Measurements from ENCODE around the gene ORC3. TPM values are rescaled to one million over a fixed set of nuclear protein-coding genes. Genes with fewer than 3 reads are reported as not detected.
"Not testable (repeated sequence)": the region's sequence is repeated elsewhere in the genome, so short reads cannot be mapped to it uniquely, and the experiment has no call there.

ORC3 gene
- total RNA-seq, 1 experiment from 2014 or later, result 24.3 TPM

DNA sequence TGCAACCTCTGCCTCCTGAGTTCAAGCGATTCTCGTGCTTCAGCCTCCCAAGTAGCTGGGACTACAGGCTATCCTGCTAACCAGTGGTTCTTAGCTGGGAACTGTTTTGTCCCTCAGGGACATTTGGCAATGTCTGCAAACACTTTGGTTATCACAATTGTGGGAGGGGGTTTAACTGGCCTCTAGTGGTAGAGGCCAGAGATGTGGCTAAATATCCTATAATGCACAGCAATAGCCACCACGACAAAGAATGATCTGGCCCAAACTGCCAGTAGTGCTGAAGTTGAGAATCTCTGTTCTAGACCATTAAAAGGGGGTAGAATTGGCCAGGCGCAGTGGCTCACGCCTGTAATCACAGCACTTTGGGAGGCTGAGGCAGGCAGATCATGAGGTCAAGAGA, 83.3 kb downstream of the ORC3 start:
- in situ Hi-C loops (cut with HindIII; ENCODE audit: low pct_unique_long_range_greater_than_20kb, low sequenced_read_pairs), result no loop called here
- DNase-seq (ENCODE audit: low read depth, low spot score), result no peak

DNA sequence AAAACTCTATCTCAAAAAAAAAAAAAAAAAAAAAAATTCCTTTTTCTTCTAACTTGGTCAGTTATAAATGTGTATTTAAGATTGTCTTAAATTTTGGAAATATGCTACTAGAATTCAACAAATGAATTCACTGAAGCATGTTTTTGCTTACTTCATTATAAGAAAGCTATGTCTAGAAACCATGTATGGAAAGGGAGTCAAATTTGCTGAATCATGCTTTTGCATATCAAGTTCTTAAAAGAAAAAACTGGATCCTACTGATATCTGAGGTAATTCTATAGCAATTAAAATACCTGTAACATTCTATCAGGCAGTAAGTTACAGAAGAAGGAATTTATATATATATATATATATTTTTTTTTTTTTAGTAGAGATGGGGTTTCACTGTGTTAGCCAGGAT, 84.4 kb downstream of the ORC3 start:
- in situ Hi-C loops (cut with HindIII; ENCODE audit: low pct_unique_long_range_greater_than_20kb, low sequenced_read_pairs), result no loop called here
- DNase-seq (ENCODE audit: low read depth, low spot score), result no peak

DNA sequence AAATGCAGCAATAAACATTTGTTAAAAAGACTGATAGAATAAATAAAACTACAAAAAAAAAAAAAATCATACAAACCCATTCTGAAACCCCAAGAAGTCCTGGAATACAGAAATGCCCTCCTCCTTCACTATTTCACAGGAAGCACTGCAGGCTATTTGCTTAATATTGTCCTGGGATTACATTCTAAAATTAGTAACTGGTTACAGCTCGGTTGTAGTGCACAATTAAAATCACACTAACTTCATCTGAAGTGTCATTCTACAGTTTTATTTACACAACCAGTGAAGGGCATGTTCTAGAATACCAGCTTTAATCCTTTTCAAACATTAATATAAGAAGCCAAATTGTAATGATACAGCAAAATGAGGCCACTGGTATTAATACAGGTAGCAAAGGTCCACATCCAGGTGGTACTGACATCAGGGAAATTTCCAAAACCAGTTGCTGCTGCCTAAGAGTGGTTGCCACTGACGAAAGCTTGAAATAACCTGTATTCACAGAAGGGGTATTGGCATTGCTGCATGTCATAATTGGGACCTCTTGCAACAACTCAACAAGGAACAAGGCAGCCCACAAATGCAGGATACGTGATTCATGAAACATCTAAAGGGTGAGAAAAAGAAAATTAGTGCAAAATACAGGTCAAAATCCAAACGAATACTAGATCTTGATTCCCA, 85.2 kb downstream of the ORC3 start:
- no peak for DNase-seq (ENCODE audit: low read depth, low spot score)
- in situ Hi-C loops (cut with HindIII; ENCODE audit: low pct_unique_long_range_greater_than_20kb, low sequenced_read_pairs), result no loop called here

DNA sequence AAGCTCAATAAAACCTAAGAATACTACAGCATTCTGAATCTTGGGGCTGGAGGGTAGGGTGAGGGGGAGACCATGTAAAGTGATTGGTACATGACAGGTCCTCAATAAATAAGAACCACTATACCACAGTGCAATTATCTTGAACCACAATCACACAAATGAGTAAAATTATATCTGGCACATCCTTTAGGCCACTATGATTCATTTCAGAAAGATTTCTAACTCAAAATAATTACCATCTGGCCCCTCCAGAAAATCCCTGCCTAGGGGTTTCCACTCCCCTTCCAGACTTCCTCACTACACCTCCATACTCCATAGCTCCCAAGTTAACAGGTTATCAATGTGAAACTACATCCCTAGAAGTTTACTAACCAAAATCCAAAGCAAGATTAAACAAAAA, 92.4 kb downstream of the ORC3 start:
- DNase-seq (ENCODE audit: low read depth, low spot score), result no peak

DNA sequence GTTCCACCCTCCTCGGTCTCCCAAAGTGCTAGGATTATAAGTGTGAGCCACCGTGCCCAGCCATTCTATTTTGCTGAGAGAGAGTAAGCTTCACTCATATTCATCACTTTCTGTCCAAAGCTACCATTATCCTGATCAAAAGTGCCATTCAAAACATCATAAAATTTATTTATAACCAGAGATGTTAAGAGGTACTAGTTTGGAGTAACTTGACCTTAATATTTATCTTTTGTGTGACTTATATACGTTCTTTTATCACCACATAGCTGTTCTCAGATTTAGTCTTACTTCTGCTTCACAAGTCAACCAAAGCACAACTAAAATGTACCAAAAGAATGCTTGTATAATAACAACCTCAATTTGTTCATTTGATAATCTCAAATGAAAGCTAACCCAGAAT, 94.0 kb downstream of the ORC3 start:
- DNase-seq (ENCODE audit: low read depth, low spot score), result no peak
- in situ Hi-C loops (cut with HindIII; ENCODE audit: low pct_unique_long_range_greater_than_20kb, low sequenced_read_pairs), result no loop called here

More for the DNA sequence above, 92.4 kb downstream of the ORC3 start:
- in situ Hi-C loops (cut with HindIII; ENCODE audit: low pct_unique_long_range_greater_than_20kb, low sequenced_read_pairs), result no loop called here

DNA sequence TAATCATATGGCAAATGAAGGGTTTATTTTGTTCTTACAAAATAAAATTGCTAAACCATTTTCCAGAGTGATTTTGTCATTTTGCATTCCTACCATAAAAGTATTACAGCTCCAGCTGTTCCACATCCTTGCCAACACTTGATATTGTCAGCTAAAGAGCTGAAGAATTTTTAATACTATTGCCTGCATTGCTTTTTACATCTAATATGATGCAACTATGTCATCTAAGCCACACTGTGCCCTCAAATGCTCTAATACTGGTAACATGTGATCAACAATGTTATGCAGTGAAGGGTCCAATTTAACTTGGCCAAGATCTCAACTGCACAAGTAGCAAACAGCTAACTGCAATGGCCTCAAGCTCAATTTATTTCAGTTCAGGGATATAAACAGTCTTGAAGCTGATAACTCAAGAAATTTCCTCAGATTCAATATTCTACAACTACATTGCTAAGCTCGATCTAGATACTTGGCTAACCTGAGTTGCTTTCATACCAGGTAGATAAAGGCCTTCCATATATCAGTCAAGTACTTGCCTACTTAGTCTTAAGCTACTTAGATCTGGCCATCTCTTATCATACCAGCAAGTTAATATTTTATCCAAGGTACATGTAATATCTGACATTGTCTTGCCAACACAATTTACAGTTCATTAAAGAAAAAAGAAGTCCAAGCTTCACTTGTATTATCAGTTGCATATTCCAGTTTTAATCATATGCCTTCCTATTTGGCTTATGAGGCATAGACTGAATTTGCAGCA, 95.1 kb downstream of the ORC3 start:
- in situ Hi-C loops (cut with HindIII; ENCODE audit: low pct_unique_long_range_greater_than_20kb, low sequenced_read_pairs), result no loop called here
- DNase-seq (ENCODE audit: low read depth, low spot score), result no peak

DNA sequence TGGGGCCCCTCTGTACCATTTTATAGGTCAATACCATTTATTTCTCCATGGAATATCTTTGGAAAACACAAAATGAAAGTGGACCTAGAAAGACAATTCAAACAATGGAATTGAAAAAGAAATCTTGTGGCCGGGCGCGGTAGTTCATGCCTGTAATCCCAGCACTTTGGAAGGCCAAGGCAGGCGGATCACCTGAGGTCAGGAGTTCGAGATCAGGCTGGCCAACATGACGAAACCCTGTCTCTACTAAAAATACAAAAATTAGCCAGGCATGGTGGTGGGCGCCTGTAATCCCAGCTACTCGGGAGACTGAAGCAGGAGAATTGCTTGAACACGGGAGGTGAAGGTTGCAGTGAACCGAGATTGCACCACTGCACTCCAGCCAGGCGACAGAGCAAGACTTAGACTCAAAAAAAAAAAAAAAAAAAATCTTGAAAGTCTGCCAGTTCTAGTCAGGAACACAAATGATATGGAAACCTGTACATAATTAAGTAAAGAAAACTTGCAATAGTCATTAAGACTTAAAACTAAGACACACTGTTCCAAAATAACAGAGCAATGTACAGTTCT, 96.8 kb downstream of the ORC3 start:
- in situ Hi-C loops (cut with HindIII; ENCODE audit: low pct_unique_long_range_greater_than_20kb, low sequenced_read_pairs); DNase-seq (ENCODE audit: low read depth, low spot score): not testable (repeated sequence)

DNA sequence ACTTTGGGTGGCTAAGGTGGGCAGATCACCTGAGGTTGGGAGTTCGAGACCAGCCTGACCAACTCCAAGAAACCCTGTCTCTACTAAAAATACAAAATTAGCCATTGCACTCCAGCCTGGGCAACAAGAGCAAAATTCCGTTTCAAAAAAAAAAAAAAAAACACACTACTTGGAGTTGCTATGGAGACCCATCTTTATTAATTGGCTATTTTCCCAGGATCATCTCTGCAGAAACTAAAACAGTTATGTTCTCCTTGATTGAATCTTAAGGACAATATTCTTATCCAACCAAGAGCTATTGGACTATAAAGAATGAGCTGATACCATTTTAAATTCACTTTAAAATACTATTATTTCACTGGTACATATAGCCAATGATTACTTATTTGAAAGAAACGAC, 97.4 kb downstream of the ORC3 start:
- in situ Hi-C loops (cut with HindIII; ENCODE audit: low pct_unique_long_range_greater_than_20kb, low sequenced_read_pairs), result no loop called here
- no peak for DNase-seq (ENCODE audit: low read depth, low spot score)

DNA sequence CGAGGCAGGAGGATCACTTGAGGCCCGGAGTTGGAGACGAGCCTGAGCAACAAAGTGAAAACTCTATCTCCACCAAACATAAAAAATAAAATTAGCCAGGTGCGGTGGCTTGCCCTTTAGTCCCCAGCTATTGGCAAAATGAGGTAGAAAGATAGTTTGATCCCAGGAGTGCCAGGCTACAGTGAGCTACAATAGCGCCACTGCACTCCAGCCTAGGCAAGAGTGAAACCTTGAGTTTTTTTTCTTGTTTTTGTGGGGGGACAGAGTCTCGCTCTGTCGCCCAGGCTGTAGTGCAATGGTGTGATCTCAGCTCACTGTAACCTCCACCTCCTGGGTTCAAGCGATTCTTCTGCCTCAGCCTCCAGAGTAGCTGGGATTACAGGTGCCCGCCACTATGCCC, 98.0 kb downstream of the ORC3 start:
- DNase-seq (ENCODE audit: low read depth, low spot score); in situ Hi-C loops (cut with HindIII; ENCODE audit: low pct_unique_long_range_greater_than_20kb, low sequenced_read_pairs): not testable (repeated sequence)

DNA sequence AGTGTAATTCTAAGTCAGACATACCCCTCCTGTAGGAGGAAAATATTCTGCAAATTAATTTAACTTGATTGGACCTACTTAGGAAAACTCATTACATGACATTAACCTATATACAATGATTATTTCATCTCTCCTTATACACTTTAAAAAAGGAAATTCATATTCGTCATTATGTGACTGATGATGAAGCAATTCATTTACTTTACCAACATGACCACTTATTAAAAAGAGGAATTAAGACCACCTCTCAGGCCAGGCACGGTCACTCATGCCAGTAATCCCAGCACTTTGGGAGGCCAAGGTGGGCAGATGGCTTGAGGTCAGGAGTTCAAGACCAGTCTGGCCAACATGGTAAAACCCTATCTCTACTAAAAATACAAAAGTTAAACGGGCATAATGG, 100.5 kb downstream of the ORC3 start:
- in situ Hi-C loops (cut with HindIII; ENCODE audit: low pct_unique_long_range_greater_than_20kb, low sequenced_read_pairs), result no loop called here
- no peak for DNase-seq (ENCODE audit: low read depth, low spot score)

DNA sequence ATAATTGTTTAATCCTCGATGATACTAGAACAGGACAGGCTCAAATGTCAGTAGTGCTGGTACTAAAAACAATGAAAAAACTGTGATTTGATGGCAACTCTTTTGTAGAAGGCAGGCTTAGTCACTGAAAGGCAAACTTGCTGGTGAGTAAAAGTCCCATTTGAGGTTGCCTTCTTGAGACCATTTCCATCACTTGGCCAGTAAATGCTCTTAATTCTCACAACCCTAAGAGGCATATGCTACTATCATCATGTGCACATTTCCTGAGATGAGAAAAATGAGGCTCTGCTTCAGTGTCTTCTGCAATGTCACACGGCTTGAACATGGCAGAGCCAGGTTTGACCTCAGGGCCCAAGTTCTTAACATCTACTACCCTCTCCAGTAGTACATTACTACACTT, 102.2 kb downstream of the ORC3 start:
- no peak for DNase-seq (ENCODE audit: low read depth, low spot score)
- in situ Hi-C loops (cut with HindIII; ENCODE audit: low pct_unique_long_range_greater_than_20kb, low sequenced_read_pairs), result no loop called here

DNA sequence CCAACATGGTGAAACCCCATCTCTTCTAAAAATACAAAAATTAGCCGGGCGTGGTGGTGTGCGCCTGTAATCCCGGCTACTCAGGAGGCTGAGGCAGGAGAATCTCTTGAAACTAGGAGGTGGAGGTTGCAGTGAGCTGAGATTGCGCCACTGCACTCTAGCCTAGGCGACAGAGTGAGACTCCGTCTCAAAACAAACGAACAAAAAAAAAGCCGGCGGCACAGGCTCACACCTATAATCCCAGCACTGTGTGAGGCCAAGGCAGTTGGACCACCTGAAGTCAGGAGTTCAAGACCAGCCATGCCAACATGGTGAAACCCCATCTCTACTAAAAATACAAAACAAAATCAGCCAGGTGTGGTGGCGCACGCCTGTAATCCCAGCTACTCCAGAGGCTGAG, 106.9 kb downstream of the ORC3 start:
- DNase-seq (ENCODE audit: low read depth, low spot score); in situ Hi-C loops (cut with HindIII; ENCODE audit: low pct_unique_long_range_greater_than_20kb, low sequenced_read_pairs): not testable (repeated sequence)

DNA sequence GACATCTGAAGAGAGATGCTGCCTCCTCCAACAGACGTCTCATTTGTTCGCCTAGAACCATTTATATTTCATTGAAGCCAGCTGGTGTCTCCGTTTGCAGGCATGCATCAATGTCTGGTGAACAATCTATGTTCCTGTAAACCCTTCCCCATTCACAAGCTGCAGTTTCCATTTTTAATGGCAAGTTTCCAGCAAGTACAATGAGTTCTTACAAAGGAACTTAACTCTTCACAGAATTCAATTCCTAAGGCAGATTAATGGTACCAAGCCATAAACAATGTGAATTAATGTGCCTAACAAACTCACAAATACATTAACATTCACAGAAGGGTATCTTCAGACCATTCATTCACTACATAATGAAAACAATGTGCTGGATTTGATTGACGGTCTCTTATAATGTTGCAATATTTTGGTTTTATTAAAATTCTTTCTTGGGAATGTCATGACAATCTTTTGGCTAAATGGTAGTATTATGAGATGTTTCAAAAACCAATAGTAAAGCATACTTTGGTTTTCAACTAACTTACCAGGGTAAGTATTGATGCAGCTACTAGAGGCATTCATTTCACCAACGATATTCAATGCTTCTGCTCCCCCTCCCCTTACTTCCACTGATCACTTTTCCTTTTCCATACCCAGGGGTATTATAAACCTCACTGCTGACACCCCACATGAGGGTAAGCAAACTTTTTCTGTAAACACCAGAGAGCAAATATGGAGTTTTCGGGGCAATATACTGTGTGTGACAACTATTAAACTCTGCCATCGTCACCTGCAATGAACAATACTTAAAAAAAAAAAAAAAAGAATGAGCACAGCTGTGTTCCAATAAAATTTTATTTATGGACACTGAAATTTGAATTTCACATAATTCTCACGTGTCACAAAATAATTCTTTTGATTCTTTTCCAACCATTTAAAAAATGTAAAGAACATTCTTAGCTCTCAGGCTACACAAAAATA, 107.9 kb downstream of the ORC3 start:
- DNase-seq (ENCODE audit: low read depth, low spot score), result peak; percentile 92
- in situ Hi-C loops (cut with HindIII; ENCODE audit: low pct_unique_long_range_greater_than_20kb, low sequenced_read_pairs), result no loop called here

DNA sequence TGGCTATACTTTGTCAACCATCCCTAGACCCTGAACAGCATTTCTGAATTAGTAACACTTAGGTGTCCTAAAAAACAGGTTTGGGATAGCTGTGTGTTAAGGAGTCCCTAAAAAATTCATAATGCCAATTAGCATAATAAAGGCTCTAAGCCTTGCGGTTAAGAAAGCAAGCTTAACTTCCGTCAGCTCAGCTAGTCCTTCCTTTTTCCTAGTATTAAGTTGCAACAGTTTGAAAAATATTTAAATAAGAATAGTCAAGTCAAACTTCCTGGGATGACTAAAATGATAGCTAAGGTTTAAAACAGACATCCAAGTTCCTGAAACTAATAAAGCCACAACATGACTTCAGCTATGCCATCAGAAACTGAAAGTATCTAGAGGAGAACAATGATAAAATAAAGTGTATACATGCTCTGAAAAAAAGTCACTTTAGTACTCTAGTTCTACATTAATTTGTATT, 108.6 kb downstream of the ORC3 start:
- no peak for DNase-seq (ENCODE audit: low read depth, low spot score)
- in situ Hi-C loops (cut with HindIII; ENCODE audit: low pct_unique_long_range_greater_than_20kb, low sequenced_read_pairs), result no loop called here

DNA sequence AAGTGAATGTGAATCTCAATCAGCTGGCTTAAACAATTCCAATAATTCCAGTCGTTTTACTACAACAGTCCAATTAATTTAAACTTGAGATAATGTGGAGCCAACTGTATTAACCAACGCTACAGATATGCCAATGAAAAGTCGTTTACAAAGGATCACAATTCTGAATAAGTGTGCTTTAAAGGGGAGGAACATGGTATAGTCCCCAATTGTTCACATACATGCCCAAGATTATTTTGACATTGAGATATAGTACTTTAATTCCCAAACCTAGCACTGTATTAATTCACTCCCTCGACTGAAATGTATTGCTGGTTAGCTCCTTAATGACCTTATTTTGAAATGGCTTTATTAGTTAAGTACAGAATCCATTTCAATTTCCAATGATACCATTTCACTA, 109.6 kb downstream of the ORC3 start:
- no peak for DNase-seq (ENCODE audit: low read depth, low spot score)
- in situ Hi-C loops (cut with HindIII; ENCODE audit: low pct_unique_long_range_greater_than_20kb, low sequenced_read_pairs), result no loop called here

DNA sequence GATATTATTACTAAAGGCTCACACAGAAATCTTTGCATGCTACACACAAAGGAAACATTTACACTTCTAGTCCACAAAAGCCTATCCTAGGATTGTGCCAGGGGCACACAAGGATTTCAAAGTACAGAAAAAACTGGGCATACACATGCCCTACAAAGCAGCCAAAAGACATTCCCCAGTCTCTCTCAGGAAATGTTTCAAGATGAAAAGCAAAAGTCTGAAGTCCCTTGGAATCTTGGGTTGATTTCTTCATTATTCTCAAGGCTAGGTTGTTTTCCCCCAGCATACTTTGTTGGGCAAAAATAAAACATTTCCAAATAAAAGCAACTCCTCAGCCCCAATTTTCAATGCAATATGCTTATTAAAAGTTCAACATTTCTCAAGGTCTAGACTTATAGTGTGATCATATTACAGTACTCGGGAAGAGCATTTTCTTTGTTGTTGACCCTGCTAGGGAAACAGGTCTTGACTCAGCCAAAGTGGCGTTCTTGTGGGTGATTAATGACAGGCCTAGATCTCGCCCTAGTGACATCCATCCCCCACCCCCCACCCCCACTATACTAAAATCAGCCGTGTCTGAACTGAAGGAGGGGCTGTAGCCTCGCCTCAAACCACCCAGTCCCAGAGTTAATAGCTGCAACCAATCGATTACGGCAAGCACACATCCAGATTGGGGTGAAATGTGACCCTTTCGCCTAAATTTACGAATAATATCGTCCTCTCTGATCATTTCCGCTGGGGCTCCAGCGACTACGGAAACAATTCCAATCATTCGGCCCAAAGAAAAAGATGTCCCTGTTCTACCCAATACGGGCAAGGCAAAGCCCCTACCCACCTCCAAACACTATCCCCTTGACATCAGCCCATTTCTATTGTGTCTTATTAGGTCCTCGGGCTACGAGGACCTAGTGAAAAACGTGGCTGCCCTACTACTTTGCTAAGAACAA, 110.7 kb downstream of the ORC3 start:
- in situ Hi-C loops (cut with HindIII; ENCODE audit: low pct_unique_long_range_greater_than_20kb, low sequenced_read_pairs), result no loop called here
- peak; percentile 52 for DNase-seq (ENCODE audit: low read depth, low spot score)

DNA sequence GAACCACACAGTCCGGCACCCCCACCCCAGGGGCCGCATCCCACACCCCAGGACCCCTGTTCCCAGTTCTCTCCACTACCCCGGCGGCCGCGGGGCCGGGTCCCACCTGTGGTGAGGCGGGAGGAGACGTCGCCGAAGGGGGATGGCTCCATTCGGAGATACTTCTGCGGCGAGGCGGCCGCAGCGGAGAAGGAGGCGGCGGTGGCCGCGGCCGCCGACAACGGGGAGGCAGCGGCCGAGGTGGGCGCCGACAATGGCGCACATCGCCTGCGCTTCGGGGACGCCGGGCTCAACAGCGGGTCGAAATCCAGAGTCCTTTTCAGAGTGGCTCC, 111.4 kb downstream of the ORC3 start:
- in situ Hi-C loops (cut with HindIII; ENCODE audit: low pct_unique_long_range_greater_than_20kb, low sequenced_read_pairs), result no loop called here
- DNase-seq (ENCODE audit: low read depth, low spot score), result no peak
